DOHH2 (cell line): ENCODE data around the gene MZT2A.
"Not testable (repeated sequence)": the region's sequence is repeated elsewhere in the genome, so short reads cannot be mapped to it uniquely, and the experiment has no call there.

Experiments
- EZH2phosphoT487 ChIP-seq: fragments of 200-600 bp; sonication (generic); IDR thresholded peaks from 2 replicates; pipeline ENCODE4 v1.6.1; 2017; ENCODE audit warnings: borderline replicate concordance, mild to moderate bottlenecking, antibody characterized with exemption, low read length, moderate library complexity, mixed read lengths
- TF ChIP-seq, protein P1 (sequence below): fragments of 200-600 bp; sonication (generic); IDR thresholded peaks from one replicate; pipeline ENCODE4 v1.5.1; 2014; ENCODE audit warnings: antibody characterized with exemption, mild to moderate bottlenecking, low read depth, low read length; ENCODE audit not compliant: poor library complexity, severe bottlenecking

DNA sequence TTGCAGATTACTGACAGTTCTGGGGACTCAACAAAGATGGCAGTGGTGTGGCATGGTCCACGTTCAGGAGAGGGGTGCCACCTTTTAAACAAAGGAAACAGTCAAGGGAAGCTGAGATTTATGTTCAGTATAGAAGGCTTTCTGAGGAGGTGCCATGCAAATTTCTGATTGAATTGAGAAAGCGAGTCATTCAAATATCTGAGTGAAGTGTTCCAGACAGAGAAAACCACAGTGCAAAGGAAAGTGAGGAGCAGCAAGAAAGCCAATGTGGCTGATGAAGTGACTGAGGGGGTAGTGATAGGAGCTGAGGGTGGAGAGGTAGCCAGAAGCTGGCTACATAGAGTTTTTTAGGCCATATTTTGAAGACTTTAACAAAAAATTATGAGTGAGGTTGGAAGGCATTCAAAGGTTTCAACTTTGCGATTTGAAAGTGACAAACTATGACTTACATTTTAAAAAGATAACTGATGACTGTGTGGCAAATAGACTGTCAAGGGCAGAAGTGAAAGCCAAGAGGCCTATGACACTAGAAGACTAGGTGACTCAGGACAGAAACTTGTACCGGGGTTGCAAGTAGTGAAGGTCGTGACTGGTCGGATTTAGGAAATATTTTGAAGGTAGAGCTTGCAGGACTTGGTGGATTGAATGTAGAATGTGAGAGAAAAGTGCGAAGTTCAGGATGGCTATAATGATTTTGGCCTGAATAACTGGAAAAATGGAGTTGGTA lies 51.3 kb downstream of the MZT2A start:
- TF ChIP-seq, protein P1, sequence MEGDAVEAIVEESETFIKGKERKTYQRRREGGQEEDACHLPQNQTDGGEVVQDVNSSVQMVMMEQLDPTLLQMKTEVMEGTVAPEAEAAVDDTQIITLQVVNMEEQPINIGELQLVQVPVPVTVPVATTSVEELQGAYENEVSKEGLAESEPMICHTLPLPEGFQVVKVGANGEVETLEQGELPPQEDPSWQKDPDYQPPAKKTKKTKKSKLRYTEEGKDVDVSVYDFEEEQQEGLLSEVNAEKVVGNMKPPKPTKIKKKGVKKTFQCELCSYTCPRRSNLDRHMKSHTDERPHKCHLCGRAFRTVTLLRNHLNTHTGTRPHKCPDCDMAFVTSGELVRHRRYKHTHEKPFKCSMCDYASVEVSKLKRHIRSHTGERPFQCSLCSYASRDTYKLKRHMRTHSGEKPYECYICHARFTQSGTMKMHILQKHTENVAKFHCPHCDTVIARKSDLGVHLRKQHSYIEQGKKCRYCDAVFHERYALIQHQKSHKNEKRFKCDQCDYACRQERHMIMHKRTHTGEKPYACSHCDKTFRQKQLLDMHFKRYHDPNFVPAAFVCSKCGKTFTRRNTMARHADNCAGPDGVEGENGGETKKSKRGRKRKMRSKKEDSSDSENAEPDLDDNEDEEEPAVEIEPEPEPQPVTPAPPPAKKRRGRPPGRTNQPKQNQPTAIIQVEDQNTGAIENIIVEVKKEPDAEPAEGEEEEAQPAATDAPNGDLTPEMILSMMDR: not testable (repeated sequence)
- TF ChIP-seq EZH2phosphoT487: not testable (repeated sequence)
